Immature natural killer cell (primary cell): ENCODE data around the gene C19orf85. TPM values are rescaled to one million over a fixed set of nuclear protein-coding genes. Genes with fewer than 3 reads are reported as not detected.

Experiments used
- DNase-seq, 3 donors: peaks; one replicate each; pipeline ENCODE4 v3.0.0; 2022; ENCODE audit warnings: mixed read lengths in 1 of 3
- H3K27ac Mint-ChIP-seq, 6 donors: one replicate each; pipeline ENCODE4 v1.8.0; 2020; ENCODE audit warnings: mixed read lengths in 6 of 6, mild to moderate bottlenecking in 5 of 6, inconsistent platforms in 4 of 6, moderate library complexity in 3 of 6
- H3K27me3 Mint-ChIP-seq, 3 donors: one replicate each; pipeline ENCODE4 v1.8.0; 2020 to 2021; ENCODE audit warnings: low read depth in 3 of 3, mild to moderate bottlenecking in 3 of 3, mixed read lengths in 3 of 3, moderate library complexity in 3 of 3, inconsistent platforms in 1 of 3
- H3K36me3 Mint-ChIP-seq, 3 donors: one replicate each; pipeline ENCODE4 v1.8.0; 2020; ENCODE audit warnings: mixed read lengths in 3 of 3, inconsistent platforms in 2 of 3, mild to moderate bottlenecking in 2 of 3
- H3K4me1 Mint-ChIP-seq, 2 donors: one replicate each; pipeline ENCODE4 v1.8.0; 2020; ENCODE audit warnings: inconsistent platforms in 2 of 2, mild to moderate bottlenecking in 2 of 2, mixed read lengths in 2 of 2, moderate library complexity in 1 of 2
- H3K4me3 Mint-ChIP-seq, 5 donors: one replicate each; pipeline ENCODE4 v1.8.0; 2020; ENCODE audit warnings: mild to moderate bottlenecking in 5 of 5, mixed read lengths in 5 of 5, inconsistent platforms in 3 of 5, moderate library complexity in 3 of 5
- H3K9me3 Mint-ChIP-seq, 6 donors: one replicate each; pipeline ENCODE4 v1.8.0; 2020; ENCODE audit warnings: mild to moderate bottlenecking in 6 of 6, mixed read lengths in 6 of 6, inconsistent platforms in 4 of 6, moderate library complexity in 3 of 6
- polyA plus RNA-seq, 3 donors: library from polyadenylated mRNA; unstranded; fragments of 300-500 nt; fragmentation: Illumina TruSeq; gene quantifications; one replicate each; pipeline ENCODE4 v1.2.3, GENCODE V29; 2021

C19orf85 gene
- polyA plus RNA-seq, 3 donors from 2014 or later, result not detected

- no peak overlapping the region for H3K4me3 Mint-ChIP-seq
- no peak for DNase-seq
- peaks cover 0 to 1% (median 0%) of the 10 kb centered on the region in 3 donors for H3K36me3 Mint-ChIP-seq
- H3K27me3 Mint-ChIP-seq, result peaks cover 0 to 2% (median 1%) of the 10 kb centered on the region in 3 donors
- no peak overlapping the region for H3K27ac Mint-ChIP-seq
- no peaks in the 10 kb centered on the region for H3K9me3 Mint-ChIP-seq
- H3K4me1 Mint-ChIP-seq, result peaks cover 0 to 2% of the 10 kb centered on the region in 2 donors
Measured at GRCh38 chr19:55494172-55494761, 29.7 kb upstream of the C19orf85 start.

- peaks cover 0 to 2% (median 1%) of the 10 kb centered on the region in 3 donors for H3K27me3 Mint-ChIP-seq
- H3K27ac Mint-ChIP-seq, result no peak overlapping the region
- DNase-seq, result no peak
- H3K4me3 Mint-ChIP-seq, result no peak overlapping the region
- H3K9me3 Mint-ChIP-seq, result no peaks in the 10 kb centered on the region
- H3K4me1 Mint-ChIP-seq, result peaks cover 0 to 2% of the 10 kb centered on the region in 2 donors
- H3K36me3 Mint-ChIP-seq, result no peaks in the 10 kb centered on the region
Measured at GRCh38 chr19:55493645-55494171, 29.2 kb upstream of the C19orf85 start.

- H3K4me3 Mint-ChIP-seq, result no peak overlapping the region
- no peaks in the 10 kb centered on the region for H3K9me3 Mint-ChIP-seq
- H3K27ac Mint-ChIP-seq, result no peak overlapping the region
- peaks cover 0 to 2% of the 10 kb centered on the region in 2 donors for H3K4me1 Mint-ChIP-seq
- no peaks in the 10 kb centered on the region for H3K36me3 Mint-ChIP-seq
- peaks cover 0 to 2% (median 1%) of the 10 kb centered on the region in 3 donors for H3K27me3 Mint-ChIP-seq
- no peak for DNase-seq
Measured at GRCh38 chr19:55493052-55493644, 28.6 kb upstream of the C19orf85 start.

- Mint-ChIP-seq H3K9me3 (no peaks in the 10 kb centered on the region), H3K27me3 (peaks cover 0 to 3% (median 2%) of the 10 kb centered on the region in 3 donors), H3K36me3 (no peaks in the 10 kb centered on the region), H3K27ac (no peak overlapping the region), H3K4me3 (no peak overlapping the region), H3K4me1 (peaks cover 0 to under 1% of the 10 kb centered on the region in 2 donors)
- no peak for DNase-seq
Measured at GRCh38 chr19:55492362-55492944, 27.9 kb upstream of the C19orf85 start.

GRCh38 chr19:55491546-55492360 lies 27.2 kb upstream of the C19orf85 start:
- Mint-ChIP-seq H3K4me3 (no peak overlapping the region), H3K4me1 (no peaks in the 10 kb centered on the region), H3K27ac (no peak overlapping the region), H3K27me3 (peaks cover 0 to 3% (median 2%) of the 10 kb centered on the region in 3 donors), H3K36me3 (no peaks in the 10 kb centered on the region), H3K9me3 (no peaks in the 10 kb centered on the region)
- no peak for DNase-seq

GRCh38 chr19:55490478-55491432 lies 26.2 kb upstream of the C19orf85 start:
- DNase-seq, result no peak
- H3K4me3 Mint-ChIP-seq, result no peak overlapping the region
- no peak overlapping the region for H3K27ac Mint-ChIP-seq
- H3K27me3 Mint-ChIP-seq, result peaks cover 0 to 3% (median 2%) of the 10 kb centered on the region in 3 donors
- H3K9me3 Mint-ChIP-seq, result no peaks in the 10 kb centered on the region
- no peaks in the 10 kb centered on the region for H3K36me3 Mint-ChIP-seq
- peaks cover 0 to 4% of the 10 kb centered on the region in 2 donors for H3K4me1 Mint-ChIP-seq

- Mint-ChIP-seq H3K4me3 (no peak overlapping the region), H3K27ac (no peak overlapping the region)
Measured at GRCh38 chr19:55489711-55490477, 25.3 kb upstream of the C19orf85 start.

GRCh38 chr19:55488986-55489710 lies 24.6 kb upstream of the C19orf85 start:
- Mint-ChIP-seq H3K9me3 (no peaks in the 10 kb centered on the region), H3K27me3 (peaks cover 2 to 8% (median 3%) of the 10 kb centered on the region in 3 donors), H3K27ac (no peak overlapping the region), H3K4me3 (no peak overlapping the region), H3K4me1 (peaks cover 0 to 8% of the 10 kb centered on the region in 2 donors), H3K36me3 (no peaks in the 10 kb centered on the region)
- no peak for DNase-seq

More at GRCh38 chr19:55489711-55490477, 25.3 kb upstream of the C19orf85 start:
- Mint-ChIP-seq H3K4me1 (peaks cover 0 to 6% of the 10 kb centered on the region in 2 donors), H3K9me3 (no peaks in the 10 kb centered on the region), H3K36me3 (no peaks in the 10 kb centered on the region), H3K27me3 (peaks cover 2 to 6% (median 3%) of the 10 kb centered on the region in 3 donors)
- no peak for DNase-seq

- Mint-ChIP-seq H3K36me3 (no peaks in the 10 kb centered on the region), H3K27me3 (peaks cover 2 to 8% (median 3%) of the 10 kb centered on the region in 3 donors), H3K4me1 (peaks cover 0 to 8% of the 10 kb centered on the region in 2 donors), H3K9me3 (no peaks in the 10 kb centered on the region), H3K27ac (peak within 1 kb of the TSS in 5 of 6 donors; percentile 51 to 68 (median 64)), H3K4me3 (peak within 1 kb of the TSS in 1 of 5 donors; percentile 38)
- no peak for DNase-seq
Measured at GRCh38 chr19:55487924-55488687, 23.6 kb upstream of the C19orf85 start, which contains the start of gene SSC5D. Gene SSC5D, plus strand, starts transcription at chr19:55488436. Its CDS starts 154 bp downstream, at chr19:55488590.

- no peaks in the 10 kb centered on the region for H3K36me3 Mint-ChIP-seq
- H3K27ac Mint-ChIP-seq, result peak overlapping the region in 5 of 6 donors; percentile 51 to 68 (median 64)
- H3K4me3 Mint-ChIP-seq, result peak overlapping the region in 1 of 5 donors; percentile 38
- peaks cover 2 to 9% (median 3%) of the 10 kb centered on the region in 3 donors for H3K27me3 Mint-ChIP-seq
- no peaks in the 10 kb centered on the region for H3K9me3 Mint-ChIP-seq
- peaks cover 0 to 8% of the 10 kb centered on the region in 2 donors for H3K4me1 Mint-ChIP-seq
- no peak for DNase-seq
Measured at GRCh38 chr19:55486971-55487923, 22.7 kb upstream of the C19orf85 start.
